Suprapubic skin (tissue), 4 donors: Measurements from ENCODE around the gene HTR3B. TPM values are rescaled to one million over a fixed set of nuclear protein-coding genes. Genes with fewer than 3 reads are reported as not detected.

Source experiments
- DNase-seq, 2 donors: peaks; one replicate each; pipeline ENCODE4 v3.0.0-alpha.2; 2019; ENCODE audit warnings: low spot score in 2 of 2
- H3K27ac ChIP-seq: fragments of 200-600 bp; sonication (generic); one replicate; pipeline ENCODE4 v1.5.1; 2019
- H3K27me3 ChIP-seq: fragments of 200-600 bp; sonication (generic); one replicate; pipeline ENCODE4 v1.5.1; 2019
- H3K36me3 ChIP-seq: fragments of 200-600 bp; sonication (generic); one replicate; pipeline ENCODE4 v1.5.1; 2019
- H3K4me1 ChIP-seq: fragments of 200-600 bp; sonication (generic); one replicate; pipeline ENCODE4 v1.5.1; 2019
- H3K4me3 ChIP-seq: fragments of 200-600 bp; sonication (generic); one replicate; pipeline ENCODE4 v1.5.1; 2019; ENCODE audit warnings: mild to moderate bottlenecking
- H3K9me3 ChIP-seq: fragments of 200-600 bp; sonication (generic); one replicate; pipeline ENCODE4 v1.5.1; 2019
- EP300 ChIP-seq: sonication (generic); formaldehyde crosslinking; IDR thresholded peaks from one replicate; pipeline ENCODE4 v1.6.1; 2017; ENCODE audit warnings: antibody characterized with exemption
- POLR2A ChIP-seq, 2 donors: fragments of 450-650 bp; IDR thresholded peaks; one replicate each; pipeline ENCODE4 v1.6.1; 2017; ENCODE audit warnings: antibody characterized with exemption in 2 of 2, mild to moderate bottlenecking in 2 of 2, moderate library complexity in 2 of 2
- POLR2AphosphoS5 ChIP-seq, 3 donors: sonication (generic); formaldehyde crosslinking; IDR thresholded peaks; one replicate each; pipeline ENCODE4 v1.6.1; 2017; ENCODE audit warnings: antibody characterized with exemption in 3 of 3
- WGBS: methylation state at CpG from one replicate; pipeline ENCODE4 v1.1.5; 2018; 5-methylcytosine and 5-hydroxymethylcytosine counted together
- total RNA-seq, 4 donors: library from RNA; depleted of rRNA; stranded (reverse); fragments of >200 nt; gene quantifications; one replicate each; pipeline ENCODE4 v1.1.0, GENCODE V29; 2016
- TF ChIP-seq, protein P1 (sequence below), 2 donors: fragments of 200-600 bp in 1 of 2; fragments of 450-650 bp in 1 of 2; sonication (generic) in 1 of 2; IDR thresholded peaks; one replicate each; pipeline ENCODE4 v1.5.1; 2016 to 2019; ENCODE audit warnings: antibody characterized with exemption in 2 of 2, mild to moderate bottlenecking in 1 of 2, moderate library complexity in 1 of 2

HTR3B gene
- total RNA-seq, 4 donors from 2014 or later = not detected

- no peak overlapping the region for H3K27ac ChIP-seq
These were observed 72.5 kb downstream of the HTR3B start for GRCh38 chr11:113977071-113977490.

GRCh38 chr11:113977701-113978100 lies 73.1 kb downstream of the HTR3B start:
- Histone ChIP-seq H3K4me3 (no peak overlapping the region), H3K36me3 (no peaks in the 10 kb centered on the region), H3K27me3 (peaks cover 36% of the 10 kb centered on the region), H3K9me3 (no peaks in the 10 kb centered on the region), H3K4me1 (no peaks in the 10 kb centered on the region), H3K27ac (no peak overlapping the region)
- 94% methylated on average over 10 of the region's 11 CpGs for WGBS
- no peak for TF ChIP-seq EP300
- TF ChIP-seq, protein P1, sequence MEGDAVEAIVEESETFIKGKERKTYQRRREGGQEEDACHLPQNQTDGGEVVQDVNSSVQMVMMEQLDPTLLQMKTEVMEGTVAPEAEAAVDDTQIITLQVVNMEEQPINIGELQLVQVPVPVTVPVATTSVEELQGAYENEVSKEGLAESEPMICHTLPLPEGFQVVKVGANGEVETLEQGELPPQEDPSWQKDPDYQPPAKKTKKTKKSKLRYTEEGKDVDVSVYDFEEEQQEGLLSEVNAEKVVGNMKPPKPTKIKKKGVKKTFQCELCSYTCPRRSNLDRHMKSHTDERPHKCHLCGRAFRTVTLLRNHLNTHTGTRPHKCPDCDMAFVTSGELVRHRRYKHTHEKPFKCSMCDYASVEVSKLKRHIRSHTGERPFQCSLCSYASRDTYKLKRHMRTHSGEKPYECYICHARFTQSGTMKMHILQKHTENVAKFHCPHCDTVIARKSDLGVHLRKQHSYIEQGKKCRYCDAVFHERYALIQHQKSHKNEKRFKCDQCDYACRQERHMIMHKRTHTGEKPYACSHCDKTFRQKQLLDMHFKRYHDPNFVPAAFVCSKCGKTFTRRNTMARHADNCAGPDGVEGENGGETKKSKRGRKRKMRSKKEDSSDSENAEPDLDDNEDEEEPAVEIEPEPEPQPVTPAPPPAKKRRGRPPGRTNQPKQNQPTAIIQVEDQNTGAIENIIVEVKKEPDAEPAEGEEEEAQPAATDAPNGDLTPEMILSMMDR (IDR thresholded peaks at IDR 0.05) = no peak
- no peak for TF ChIP-seq POLR2A (IDR thresholded peaks at IDR 0.05)
- TF ChIP-seq POLR2AphosphoS5 (IDR thresholded peaks at IDR 0.05) = no peak
- no peak for DNase-seq

More at GRCh38 chr11:113977071-113977490, 72.5 kb downstream of the HTR3B start:
- Histone ChIP-seq H3K4me3 (no peak overlapping the region), H3K27me3 (peaks cover 33% of the 10 kb centered on the region), H3K9me3 (no peaks in the 10 kb centered on the region), H3K36me3 (no peaks in the 10 kb centered on the region), H3K4me1 (no peaks in the 10 kb centered on the region)
- 80% methylated on average over 4 of the region's 4 CpGs for WGBS
- no peak for DNase-seq
- TF ChIP-seq EP300 (no peak), POLR2AphosphoS5 (IDR thresholded peaks at IDR 0.05) (no peak)
- TF ChIP-seq, protein P1 (IDR thresholded peaks at IDR 0.05) = no peak

DNA sequence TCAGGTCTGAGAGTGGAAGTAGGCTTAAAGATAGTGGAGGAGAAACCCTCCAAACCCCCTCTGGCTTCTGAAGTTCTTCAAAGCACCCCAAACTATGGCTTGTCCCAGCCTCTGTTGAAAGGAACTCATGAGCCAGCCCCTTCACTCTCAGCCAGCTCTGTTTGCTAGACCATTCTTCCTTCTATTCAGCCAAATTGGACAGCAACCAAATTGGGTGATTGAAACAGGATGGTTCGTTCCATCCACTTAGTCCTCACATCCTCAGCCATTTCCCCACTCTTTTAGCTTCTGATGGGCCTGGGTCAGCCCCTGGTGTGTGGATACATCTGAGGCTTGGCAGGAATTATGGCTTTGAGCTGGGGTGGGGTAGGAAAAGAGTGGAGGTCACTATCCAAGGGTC lies 74.8 kb downstream of the HTR3B start:
- DNase-seq = no peak
- no peak overlapping the region for H3K27ac ChIP-seq
- H3K4me3 ChIP-seq = no peak overlapping the region
- no peaks in the 10 kb centered on the region for H3K36me3 ChIP-seq
- TF ChIP-seq POLR2AphosphoS5 (IDR thresholded peaks at IDR 0.05) = no peak
- TF ChIP-seq POLR2A (IDR thresholded peaks at IDR 0.05) = no peak
- TF ChIP-seq, protein P1 (IDR thresholded peaks at IDR 0.05) = no peak
- TF ChIP-seq EP300 = no peak
- no peaks in the 10 kb centered on the region for H3K4me1 ChIP-seq
- H3K9me3 ChIP-seq = no peaks in the 10 kb centered on the region
- H3K27me3 ChIP-seq = peaks cover 40% of the 10 kb centered on the region
- 39% methylated on average over 1 of the region's 1 CpG for WGBS

GRCh38 chr11:113980785-113981184 lies 76.2 kb downstream of the HTR3B start:
- H3K36me3 ChIP-seq = no peaks in the 10 kb centered on the region
- TF ChIP-seq POLR2AphosphoS5 (IDR thresholded peaks at IDR 0.05) (no peak), EP300 (no peak), POLR2A (IDR thresholded peaks at IDR 0.05) (no peak)
- TF ChIP-seq, protein P1 (IDR thresholded peaks at IDR 0.05) = no peak
- no peak overlapping the region for H3K27ac ChIP-seq
- no peaks in the 10 kb centered on the region for H3K4me1 ChIP-seq
- H3K27me3 ChIP-seq = peaks cover 40% of the 10 kb centered on the region
- no peak for DNase-seq
- H3K9me3 ChIP-seq = no peaks in the 10 kb centered on the region
- H3K4me3 ChIP-seq = no peak overlapping the region
- 81% methylated on average over 6 of the region's 6 CpGs for WGBS

DNA sequence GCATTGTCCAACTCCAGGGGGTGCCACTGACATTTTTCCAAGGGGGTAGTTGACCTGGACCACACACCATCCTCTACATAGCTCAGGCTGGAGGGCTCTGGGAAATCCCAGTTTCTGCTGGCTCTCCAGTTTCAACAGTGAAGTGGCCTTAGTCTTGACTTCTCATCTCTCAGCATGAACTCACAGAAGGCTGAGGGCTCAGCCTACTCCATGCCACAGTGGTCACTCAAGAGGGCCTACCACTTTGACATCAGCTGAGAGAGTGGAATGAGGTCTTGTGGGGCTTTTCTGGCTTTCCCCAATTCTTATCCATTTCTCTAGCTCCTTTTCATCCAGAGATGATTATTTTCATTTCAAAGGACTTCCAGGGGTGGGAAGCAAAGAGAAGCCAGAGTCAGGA lies 77.7 kb downstream of the HTR3B start:
- no peaks in the 10 kb centered on the region for H3K9me3 ChIP-seq
- H3K27me3 ChIP-seq = peaks cover 42% of the 10 kb centered on the region
- H3K36me3 ChIP-seq = no peaks in the 10 kb centered on the region
- H3K4me1 ChIP-seq = no peaks in the 10 kb centered on the region
- no peak for TF ChIP-seq EP300
- TF ChIP-seq, protein P1 (IDR thresholded peaks at IDR 0.05) = no peak
- TF ChIP-seq POLR2A (IDR thresholded peaks at IDR 0.05) = no peak
- TF ChIP-seq POLR2AphosphoS5 (IDR thresholded peaks at IDR 0.05) = no peak
- H3K27ac ChIP-seq = no peak overlapping the region
- no peak overlapping the region for H3K4me3 ChIP-seq
- no peak for DNase-seq
